AG09309 (cell line): ENCODE results near the gene BMP10.

Source experiments
- DNase-seq: peaks from one replicate; pipeline ENCODE4 v3.0.0-alpha.2; 2010; ENCODE audit warnings: low read depth
- H3K4me3 ChIP-seq: 2 replicates; pipeline ENCODE4 v1.5.1; 2011; ENCODE audit warnings: mild to moderate bottlenecking, low read depth, low read length, moderate library complexity; ENCODE audit not compliant: control insufficient read depth
- TF ChIP-seq, protein P1 (sequence below): IDR thresholded peaks from 2 replicates; pipeline ENCODE4 v1.5.1; 2011; ENCODE audit warnings: mild to moderate bottlenecking, low read depth, low read length, inconsistent platforms; ENCODE audit not compliant: insufficient read depth, control insufficient read depth; ENCODE audit errors: missing control alignments

Gene BMP10

DNA sequence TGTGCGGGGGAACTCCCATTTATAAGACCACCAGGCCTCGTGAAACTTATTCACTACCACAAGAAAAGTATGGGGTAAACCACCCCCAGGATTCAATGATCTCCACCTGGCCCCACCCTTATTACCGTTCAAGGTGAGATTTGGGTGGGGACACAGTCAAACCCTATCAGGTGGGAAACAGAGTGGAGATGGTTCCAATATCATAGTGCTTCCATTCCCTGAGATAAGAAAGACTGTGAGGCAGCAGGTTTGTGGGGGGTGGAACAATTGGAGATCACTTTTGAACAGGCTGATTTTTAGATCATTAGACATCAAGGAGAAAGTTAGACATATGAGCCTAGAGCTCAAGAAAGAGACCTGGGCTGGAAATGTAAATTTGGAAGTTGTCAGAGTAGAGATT lies 42.2 kb upstream of the BMP10 start:
- DNase-seq = no peak
- H3K4me3 ChIP-seq = no peak overlapping the region
- TF ChIP-seq, protein P1, sequence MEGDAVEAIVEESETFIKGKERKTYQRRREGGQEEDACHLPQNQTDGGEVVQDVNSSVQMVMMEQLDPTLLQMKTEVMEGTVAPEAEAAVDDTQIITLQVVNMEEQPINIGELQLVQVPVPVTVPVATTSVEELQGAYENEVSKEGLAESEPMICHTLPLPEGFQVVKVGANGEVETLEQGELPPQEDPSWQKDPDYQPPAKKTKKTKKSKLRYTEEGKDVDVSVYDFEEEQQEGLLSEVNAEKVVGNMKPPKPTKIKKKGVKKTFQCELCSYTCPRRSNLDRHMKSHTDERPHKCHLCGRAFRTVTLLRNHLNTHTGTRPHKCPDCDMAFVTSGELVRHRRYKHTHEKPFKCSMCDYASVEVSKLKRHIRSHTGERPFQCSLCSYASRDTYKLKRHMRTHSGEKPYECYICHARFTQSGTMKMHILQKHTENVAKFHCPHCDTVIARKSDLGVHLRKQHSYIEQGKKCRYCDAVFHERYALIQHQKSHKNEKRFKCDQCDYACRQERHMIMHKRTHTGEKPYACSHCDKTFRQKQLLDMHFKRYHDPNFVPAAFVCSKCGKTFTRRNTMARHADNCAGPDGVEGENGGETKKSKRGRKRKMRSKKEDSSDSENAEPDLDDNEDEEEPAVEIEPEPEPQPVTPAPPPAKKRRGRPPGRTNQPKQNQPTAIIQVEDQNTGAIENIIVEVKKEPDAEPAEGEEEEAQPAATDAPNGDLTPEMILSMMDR = no peak

DNA sequence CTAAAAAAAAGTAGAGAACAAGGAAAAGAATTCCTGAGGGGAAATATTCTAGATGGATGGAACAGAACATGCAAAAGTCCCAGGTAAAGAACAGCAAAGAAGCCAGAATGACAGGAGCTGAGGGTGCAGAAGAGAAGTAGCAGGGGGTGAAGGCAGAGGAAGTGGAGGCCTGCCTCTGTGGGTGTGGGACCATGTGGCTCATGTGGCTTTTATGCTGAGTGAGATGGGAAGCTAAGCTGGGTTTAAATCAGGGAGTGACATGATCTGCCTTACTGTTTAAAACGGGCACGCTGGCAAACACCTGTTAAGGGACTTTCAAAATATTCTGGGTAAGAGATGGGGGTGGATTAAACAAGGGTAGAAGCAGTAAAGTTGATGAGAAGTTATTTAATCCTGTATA lies 41.5 kb upstream of the BMP10 start:
- no peak overlapping the region for H3K4me3 ChIP-seq
- TF ChIP-seq, protein P1 = no peak
- DNase-seq = no peak

DNA sequence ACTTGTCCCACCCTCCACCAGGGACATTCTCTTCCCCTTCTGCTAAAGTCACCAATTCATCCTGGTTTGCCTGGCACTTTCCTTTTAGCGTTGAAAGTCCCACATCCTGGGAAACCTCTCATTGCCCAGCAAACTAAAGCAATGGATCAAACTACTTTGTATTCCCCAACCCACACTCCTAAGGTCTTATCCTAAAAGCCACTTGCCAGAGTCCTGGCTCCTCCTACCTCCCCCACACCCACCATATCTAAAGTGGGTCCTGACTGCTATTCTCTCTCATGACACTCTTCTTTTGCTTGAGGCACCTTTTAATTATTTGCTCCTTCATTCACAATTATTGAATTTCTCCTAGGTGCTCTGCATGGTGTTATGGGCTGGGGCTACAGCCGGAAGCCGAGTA lies 40.9 kb upstream of the BMP10 start:
- TF ChIP-seq, protein P1 = no peak
- H3K4me3 ChIP-seq = no peak overlapping the region
- DNase-seq = no peak

GRCh38 chr2:68911709-68912108 lies 40.5 kb upstream of the BMP10 start:
- TF ChIP-seq, protein P1 = no peak
- DNase-seq = no peak
- H3K4me3 ChIP-seq = no peak overlapping the region

- DNase-seq = no peak
- TF ChIP-seq, protein P1 = no peak
- H3K4me3 ChIP-seq = no peak overlapping the region
Measured at GRCh38 chr2:68911246-68911645, 40.0 kb upstream of the BMP10 start.

GRCh38 chr2:68909793-68910674 lies 38.8 kb upstream of the BMP10 start:
- peak; percentile 32 for DNase-seq
- TF ChIP-seq, protein P1 = peak; percentile 92

More at GRCh38 chr2:68909793-68910674, 38.8 kb upstream of the BMP10 start:
- H3K4me3 ChIP-seq = no peak overlapping the region
